ENCODE results near the gene SHC3.
A peak's percentile ranks its signal among the peaks of the same experiment; 100 is the strongest.

SHC3 gene, protein sequence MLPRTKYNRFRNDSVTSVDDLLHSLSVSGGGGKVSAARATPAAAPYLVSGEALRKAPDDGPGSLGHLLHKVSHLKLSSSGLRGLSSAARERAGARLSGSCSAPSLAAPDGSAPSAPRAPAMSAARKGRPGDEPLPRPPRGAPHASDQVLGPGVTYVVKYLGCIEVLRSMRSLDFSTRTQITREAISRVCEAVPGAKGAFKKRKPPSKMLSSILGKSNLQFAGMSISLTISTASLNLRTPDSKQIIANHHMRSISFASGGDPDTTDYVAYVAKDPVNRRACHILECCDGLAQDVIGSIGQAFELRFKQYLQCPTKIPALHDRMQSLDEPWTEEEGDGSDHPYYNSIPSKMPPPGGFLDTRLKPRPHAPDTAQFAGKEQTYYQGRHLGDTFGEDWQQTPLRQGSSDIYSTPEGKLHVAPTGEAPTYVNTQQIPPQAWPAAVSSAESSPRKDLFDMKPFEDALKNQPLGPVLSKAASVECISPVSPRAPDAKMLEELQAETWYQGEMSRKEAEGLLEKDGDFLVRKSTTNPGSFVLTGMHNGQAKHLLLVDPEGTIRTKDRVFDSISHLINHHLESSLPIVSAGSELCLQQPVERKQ

DNA sequence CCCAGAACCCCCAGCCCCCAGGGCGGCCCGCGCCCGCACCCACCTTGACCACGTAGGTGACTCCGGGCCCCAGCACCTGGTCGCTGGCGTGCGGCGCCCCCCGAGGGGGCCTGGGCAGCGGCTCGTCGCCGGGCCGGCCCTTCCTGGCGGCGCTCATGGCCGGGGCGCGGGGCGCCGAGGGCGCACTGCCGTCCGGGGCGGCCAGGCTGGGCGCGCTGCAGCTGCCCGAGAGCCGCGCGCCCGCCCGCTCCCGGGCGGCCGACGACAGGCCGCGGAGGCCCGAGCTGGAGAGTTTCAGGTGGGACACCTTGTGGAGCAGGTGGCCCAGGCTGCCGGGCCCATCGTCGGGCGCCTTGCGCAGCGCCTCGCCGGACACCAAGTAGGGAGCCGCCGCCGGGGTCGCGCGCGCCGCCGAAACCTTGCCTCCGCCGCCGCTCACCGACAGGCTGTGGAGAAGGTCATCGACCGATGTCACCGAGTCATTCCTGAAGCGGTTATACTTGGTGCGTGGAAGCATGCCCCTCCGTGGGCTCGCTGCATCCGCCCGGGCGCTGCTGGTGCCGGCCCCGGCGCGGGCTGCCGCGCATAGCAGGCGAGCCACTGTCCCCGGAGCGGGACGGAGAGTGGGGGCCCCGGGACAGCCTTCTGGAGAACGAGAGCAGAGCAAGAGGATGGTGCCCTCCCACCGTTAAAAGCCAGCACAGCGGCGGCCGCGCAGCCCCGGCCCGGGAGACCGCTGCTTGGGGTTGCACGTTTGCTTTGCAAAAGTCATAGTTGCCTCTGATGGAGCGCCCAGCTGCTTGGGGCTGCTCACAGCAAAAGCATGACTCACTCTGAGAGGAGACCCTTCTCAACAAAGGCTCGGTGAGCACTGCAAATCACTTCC lies at the start of gene SHC3:
Gene SHC3 (minus strand): TSS at position 875 of the 886 bp plus-strand sequence. CDS start 358 bp downstream, at position 517.
- peak within 1 kb of the TSS; percentile 34 for H3K27ac ChIP-seq (ENCODE audit: low read depth, low read length)
- H3K9ac ChIP-seq (ENCODE audit: low read depth in 1 of 2, low read length in 2 of 2): peak within 1 kb of the TSS; percentile 49 to 57
- H3K4me1 ChIP-seq (ENCODE audit: control insufficient read depth in 1 of 2, insufficient read depth in 2 of 2, low read length in 2 of 2): peaks cover 27% of the 10 kb centered on the region in 2 donors
- H3K36me3 ChIP-seq (ENCODE audit: control insufficient read depth in 1 of 2, insufficient read depth in 2 of 2, low read length in 2 of 2): no peaks in the 10 kb centered on the region
- H3K9me3 ChIP-seq (ENCODE audit: control insufficient read depth in 1 of 2, low read length in 2 of 2): no peaks in the 10 kb centered on the region
- H3K27me3 ChIP-seq (ENCODE audit: control insufficient read depth in 1 of 2, insufficient read depth in 2 of 2, low read length in 2 of 2): peaks cover 28 to 29% of the 10 kb centered on the region in 2 donors
- H3K4me3 ChIP-seq (ENCODE audit: low read depth in 1 of 2, low read length in 2 of 2): peak within 1 kb of the TSS; percentile 68 to 71

DNA sequence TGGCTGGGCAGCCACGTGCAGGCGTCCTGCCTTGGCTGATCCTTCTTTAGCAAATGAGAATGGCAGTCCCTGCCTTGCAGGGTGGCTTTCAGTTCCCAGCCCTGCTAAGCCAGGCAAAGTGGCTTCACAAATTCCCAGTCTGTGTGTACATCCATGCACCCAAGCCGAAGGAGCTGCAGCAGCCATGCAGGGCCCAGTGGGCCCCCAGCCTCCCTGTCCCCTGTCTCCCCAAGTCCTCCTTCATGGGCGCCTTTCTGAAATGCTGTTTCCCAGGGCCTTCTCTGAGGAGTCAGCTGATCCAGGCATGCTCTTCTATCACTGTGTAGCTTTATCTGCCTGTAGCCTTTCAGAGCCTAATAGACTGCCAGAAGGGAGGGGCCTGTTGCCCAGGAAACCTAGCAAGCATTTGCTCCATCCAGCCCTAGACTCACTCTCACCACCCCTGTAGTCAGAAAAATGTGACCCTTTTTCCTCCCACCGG lies 47.4 kb upstream of the SHC3 start:
- Histone ChIP-seq H3K36me3 (ENCODE audit: control insufficient read depth in 1 of 2, insufficient read depth in 2 of 2, low read length in 2 of 2) (no peaks in the 10 kb centered on the region), H3K27ac (ENCODE audit: low read depth, low read length) (no peak overlapping the region), H3K9ac (ENCODE audit: low read depth in 1 of 2, low read length in 2 of 2) (no peak overlapping the region), H3K27me3 (ENCODE audit: control insufficient read depth in 1 of 2, insufficient read depth in 2 of 2, low read length in 2 of 2) (no peaks in the 10 kb centered on the region), H3K4me1 (ENCODE audit: control insufficient read depth in 1 of 2, insufficient read depth in 2 of 2, low read length in 2 of 2) (no peaks in the 10 kb centered on the region), H3K4me3 (ENCODE audit: low read depth in 1 of 2, low read length in 2 of 2) (no peak overlapping the region), H3K9me3 (ENCODE audit: control insufficient read depth in 1 of 2, low read length in 2 of 2) (no peaks in the 10 kb centered on the region)

DNA sequence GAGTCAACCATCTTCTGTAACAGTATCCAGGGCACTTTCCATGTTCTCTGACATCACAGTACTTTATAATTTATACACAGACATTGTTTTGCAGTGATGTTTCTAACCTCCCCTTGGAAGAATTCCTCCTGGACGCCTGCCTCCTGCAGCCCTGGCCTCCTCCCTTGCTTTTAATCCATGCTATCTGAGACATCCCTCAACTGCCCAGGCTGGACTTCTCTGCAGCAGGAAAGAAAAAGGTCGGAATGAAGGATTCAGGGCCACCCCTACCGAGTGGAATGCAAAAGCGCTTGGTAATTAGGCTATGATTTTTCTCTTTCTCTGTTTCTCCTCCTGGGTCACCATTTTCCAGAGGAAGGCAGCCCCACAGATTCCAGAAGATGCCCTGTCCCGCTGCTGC lies 47.0 kb upstream of the SHC3 start:
- Histone ChIP-seq H3K27me3 (ENCODE audit: control insufficient read depth in 1 of 2, insufficient read depth in 2 of 2, low read length in 2 of 2) (no peaks in the 10 kb centered on the region), H3K4me1 (ENCODE audit: control insufficient read depth in 1 of 2, insufficient read depth in 2 of 2, low read length in 2 of 2) (no peaks in the 10 kb centered on the region), H3K9ac (ENCODE audit: low read depth in 1 of 2, low read length in 2 of 2) (no peak overlapping the region), H3K4me3 (ENCODE audit: low read depth in 1 of 2, low read length in 2 of 2) (no peak overlapping the region), H3K27ac (ENCODE audit: low read depth, low read length) (no peak overlapping the region), H3K9me3 (ENCODE audit: control insufficient read depth in 1 of 2, low read length in 2 of 2) (no peaks in the 10 kb centered on the region), H3K36me3 (ENCODE audit: control insufficient read depth in 1 of 2, insufficient read depth in 2 of 2, low read length in 2 of 2) (no peaks in the 10 kb centered on the region)

DNA sequence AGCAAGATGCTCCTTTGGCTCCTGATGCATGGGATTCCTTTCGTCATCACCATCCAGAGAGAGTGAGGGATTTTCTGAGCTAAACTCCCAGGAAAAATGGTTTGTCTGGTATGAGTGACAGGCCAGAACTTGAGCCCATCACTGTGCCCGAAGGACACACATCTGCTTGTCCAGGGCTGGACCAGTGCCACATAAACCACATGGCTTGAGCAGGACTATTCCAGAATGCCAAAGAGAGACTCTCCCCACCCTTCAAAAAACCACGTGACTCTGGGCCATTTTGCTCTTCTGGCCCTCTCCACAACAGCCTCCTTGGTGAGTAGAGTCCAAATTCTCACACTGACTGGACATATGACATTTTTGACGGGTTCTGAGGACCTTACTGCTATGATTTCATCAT lies 46.4 kb upstream of the SHC3 start:
- H3K4me1 ChIP-seq (ENCODE audit: control insufficient read depth in 1 of 2, insufficient read depth in 2 of 2, low read length in 2 of 2): no peaks in the 10 kb centered on the region
- H3K36me3 ChIP-seq (ENCODE audit: control insufficient read depth in 1 of 2, insufficient read depth in 2 of 2, low read length in 2 of 2): no peaks in the 10 kb centered on the region
- H3K27me3 ChIP-seq (ENCODE audit: control insufficient read depth in 1 of 2, insufficient read depth in 2 of 2, low read length in 2 of 2): no peaks in the 10 kb centered on the region
- H3K9ac ChIP-seq (ENCODE audit: low read depth in 1 of 2, low read length in 2 of 2): no peak overlapping the region
- no peak overlapping the region for H3K4me3 ChIP-seq (ENCODE audit: low read depth in 1 of 2, low read length in 2 of 2)
- no peaks in the 10 kb centered on the region for H3K9me3 ChIP-seq (ENCODE audit: control insufficient read depth in 1 of 2, low read length in 2 of 2)
- no peak overlapping the region for H3K27ac ChIP-seq (ENCODE audit: low read depth, low read length)

DNA sequence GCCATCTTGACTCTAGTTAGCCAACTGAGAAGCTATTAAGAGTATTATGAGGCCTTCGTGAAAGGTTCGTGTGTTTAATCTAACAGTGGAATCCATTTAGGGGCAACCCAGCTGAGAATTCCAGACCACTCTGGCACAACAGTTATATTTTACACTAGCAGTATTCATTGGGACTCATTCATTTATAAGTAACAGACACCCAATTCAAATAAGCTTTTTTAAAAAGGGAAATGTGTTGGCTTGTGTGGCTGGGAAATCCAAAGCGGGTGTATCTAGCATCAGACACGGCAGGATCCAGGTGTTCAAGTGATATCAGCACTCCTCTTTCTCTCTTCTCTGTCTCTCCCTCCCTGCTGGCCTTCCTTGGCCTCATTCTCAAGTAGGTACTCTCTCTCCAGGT lies 46.0 kb upstream of the SHC3 start:
- no peaks in the 10 kb centered on the region for H3K36me3 ChIP-seq (ENCODE audit: control insufficient read depth in 1 of 2, insufficient read depth in 2 of 2, low read length in 2 of 2)
- H3K4me3 ChIP-seq (ENCODE audit: low read depth in 1 of 2, low read length in 2 of 2): no peak overlapping the region
- no peak overlapping the region for H3K27ac ChIP-seq (ENCODE audit: low read depth, low read length)
- H3K9ac ChIP-seq (ENCODE audit: low read depth in 1 of 2, low read length in 2 of 2): no peak overlapping the region
- H3K9me3 ChIP-seq (ENCODE audit: control insufficient read depth in 1 of 2, low read length in 2 of 2): no peaks in the 10 kb centered on the region
- no peaks in the 10 kb centered on the region for H3K4me1 ChIP-seq (ENCODE audit: control insufficient read depth in 1 of 2, insufficient read depth in 2 of 2, low read length in 2 of 2)
- H3K27me3 ChIP-seq (ENCODE audit: control insufficient read depth in 1 of 2, insufficient read depth in 2 of 2, low read length in 2 of 2): no peaks in the 10 kb centered on the region

DNA sequence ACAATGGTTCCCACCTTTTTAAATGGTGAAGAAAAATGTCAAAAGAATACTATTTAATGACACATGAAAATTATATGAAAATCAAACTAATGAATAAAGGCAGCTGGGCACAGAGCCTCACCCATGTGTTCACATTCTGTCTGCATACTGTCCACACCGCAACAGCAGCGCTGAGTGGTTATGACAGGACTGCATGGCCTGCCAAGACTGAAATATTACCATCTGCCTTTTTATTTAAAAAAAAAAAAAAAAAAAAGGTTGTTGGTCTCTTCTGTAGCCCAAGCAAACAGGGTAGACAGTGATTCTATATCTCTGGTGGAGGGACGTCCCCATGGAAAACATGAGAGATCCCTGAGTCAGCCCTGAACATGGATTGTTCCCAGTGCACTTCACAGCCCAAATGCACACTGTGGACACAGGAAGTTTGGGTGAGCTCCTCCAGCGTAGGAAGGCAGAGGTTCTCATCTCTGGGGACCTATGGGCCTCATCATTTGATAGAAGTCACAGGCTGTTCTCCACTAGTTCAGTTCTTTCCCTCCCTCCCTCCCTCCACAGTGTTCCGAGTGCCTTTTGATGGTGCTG lies 44.9 kb upstream of the SHC3 start:
- Histone ChIP-seq H3K27me3 (ENCODE audit: control insufficient read depth in 1 of 2, insufficient read depth in 2 of 2, low read length in 2 of 2) (no peaks in the 10 kb centered on the region), H3K9ac (ENCODE audit: low read depth in 1 of 2, low read length in 2 of 2) (no peak overlapping the region), H3K9me3 (ENCODE audit: control insufficient read depth in 1 of 2, low read length in 2 of 2) (no peaks in the 10 kb centered on the region), H3K4me3 (ENCODE audit: low read depth in 1 of 2, low read length in 2 of 2) (no peak overlapping the region), H3K4me1 (ENCODE audit: control insufficient read depth in 1 of 2, insufficient read depth in 2 of 2, low read length in 2 of 2) (no peaks in the 10 kb centered on the region), H3K27ac (ENCODE audit: low read depth, low read length) (no peak overlapping the region), H3K36me3 (ENCODE audit: control insufficient read depth in 1 of 2, insufficient read depth in 2 of 2, low read length in 2 of 2) (no peaks in the 10 kb centered on the region)

DNA sequence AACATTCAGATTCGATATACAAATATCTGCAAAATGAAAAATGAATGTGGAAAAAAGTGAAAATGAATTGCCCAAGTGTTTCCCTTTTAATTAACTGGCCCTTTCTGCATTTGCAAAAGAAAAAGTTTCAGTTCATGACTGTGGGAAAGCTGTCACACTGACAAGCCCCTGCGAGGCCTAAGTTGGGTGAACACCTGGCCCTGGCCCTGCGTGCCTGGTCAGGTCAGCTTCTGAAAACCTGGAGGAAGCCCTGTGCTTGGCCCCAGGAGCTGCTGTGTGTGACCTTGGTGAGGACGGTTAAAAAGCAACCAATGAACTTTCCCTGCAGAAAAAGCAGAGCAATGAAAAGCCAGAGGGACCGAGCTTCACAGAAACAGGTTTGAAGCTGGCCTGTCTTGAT lies 41.0 kb upstream of the SHC3 start:
- H3K9ac ChIP-seq (ENCODE audit: low read depth in 1 of 2, low read length in 2 of 2): no peak overlapping the region
- no peak overlapping the region for H3K4me3 ChIP-seq (ENCODE audit: low read depth in 1 of 2, low read length in 2 of 2)
- H3K27ac ChIP-seq (ENCODE audit: low read depth, low read length): no peak overlapping the region
- H3K9me3 ChIP-seq (ENCODE audit: control insufficient read depth in 1 of 2, low read length in 2 of 2): no peaks in the 10 kb centered on the region
- H3K36me3 ChIP-seq (ENCODE audit: control insufficient read depth in 1 of 2, insufficient read depth in 2 of 2, low read length in 2 of 2): no peaks in the 10 kb centered on the region
- no peaks in the 10 kb centered on the region for H3K4me1 ChIP-seq (ENCODE audit: control insufficient read depth in 1 of 2, insufficient read depth in 2 of 2, low read length in 2 of 2)
- no peaks in the 10 kb centered on the region for H3K27me3 ChIP-seq (ENCODE audit: control insufficient read depth in 1 of 2, insufficient read depth in 2 of 2, low read length in 2 of 2)

DNA sequence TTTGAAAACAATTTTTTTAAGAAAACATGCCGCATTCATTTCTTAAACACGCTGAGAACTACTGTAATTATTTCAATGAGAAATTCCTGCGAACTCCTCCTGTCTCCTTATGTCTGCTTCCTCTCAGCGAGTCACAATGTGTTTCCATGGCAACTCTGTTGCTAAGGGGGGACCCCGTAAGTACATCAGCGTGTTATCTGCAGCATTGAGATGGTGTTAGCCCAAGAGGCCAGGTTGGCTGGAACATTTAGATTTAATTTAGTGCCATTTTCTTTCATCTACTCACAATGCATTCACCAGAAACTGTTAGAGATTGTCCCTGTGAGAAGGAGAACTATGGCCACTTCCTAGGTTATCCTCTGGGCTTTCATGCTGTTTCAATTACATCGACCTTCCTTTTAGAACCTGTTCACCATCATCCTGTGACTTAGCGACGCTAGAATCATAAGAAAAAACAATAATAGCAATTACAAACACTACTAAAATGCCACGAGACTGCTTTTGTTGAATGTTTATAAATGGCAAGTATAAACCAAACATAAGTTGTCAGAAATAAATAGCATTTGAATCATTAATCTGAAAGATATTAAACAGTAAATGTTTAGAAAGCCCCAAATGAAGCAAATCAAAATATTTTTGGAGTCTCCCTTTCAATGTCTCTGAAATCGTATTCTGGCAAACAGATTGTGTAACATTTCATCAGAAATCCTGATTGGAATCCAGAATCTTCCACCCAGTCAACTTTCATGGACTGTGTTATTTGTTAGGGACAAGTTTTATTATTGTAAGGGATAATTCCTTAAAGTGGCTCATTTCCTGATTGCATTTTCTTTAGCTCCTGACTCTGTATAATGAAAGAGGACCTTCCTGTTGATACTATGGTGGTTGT lies 39.7 kb upstream of the SHC3 start:
- H3K27ac ChIP-seq (ENCODE audit: low read depth, low read length): no peak overlapping the region
- no peak overlapping the region for H3K9ac ChIP-seq (ENCODE audit: low read depth in 1 of 2, low read length in 2 of 2)
- no peaks in the 10 kb centered on the region for H3K4me1 ChIP-seq (ENCODE audit: control insufficient read depth in 1 of 2, insufficient read depth in 2 of 2, low read length in 2 of 2)
- H3K36me3 ChIP-seq (ENCODE audit: control insufficient read depth in 1 of 2, insufficient read depth in 2 of 2, low read length in 2 of 2): no peaks in the 10 kb centered on the region
- H3K9me3 ChIP-seq (ENCODE audit: control insufficient read depth in 1 of 2, low read length in 2 of 2): no peaks in the 10 kb centered on the region
- no peaks in the 10 kb centered on the region for H3K27me3 ChIP-seq (ENCODE audit: control insufficient read depth in 1 of 2, insufficient read depth in 2 of 2, low read length in 2 of 2)
- H3K4me3 ChIP-seq (ENCODE audit: low read depth in 1 of 2, low read length in 2 of 2): no peak overlapping the region

DNA sequence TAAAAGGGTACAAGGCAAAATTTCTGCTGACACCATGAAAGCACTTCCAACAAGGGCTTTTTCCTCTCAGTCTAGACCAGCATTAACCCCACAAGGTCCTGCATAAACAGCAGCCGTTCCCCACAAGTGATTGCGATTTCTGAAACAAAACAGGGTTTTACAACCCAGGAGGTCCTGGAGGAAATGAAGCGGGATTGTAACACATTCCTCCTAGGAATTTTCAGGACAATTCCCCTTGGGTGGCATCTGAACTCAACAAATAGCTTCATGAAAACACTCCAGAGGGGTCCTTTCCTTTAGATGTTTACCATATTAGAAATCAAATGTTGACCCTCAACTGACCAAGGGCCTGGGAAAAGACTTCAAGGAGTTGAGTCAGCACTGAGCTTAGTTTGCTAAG lies 36.7 kb upstream of the SHC3 start:
- no peaks in the 10 kb centered on the region for H3K9me3 ChIP-seq (ENCODE audit: control insufficient read depth in 1 of 2, low read length in 2 of 2)
- no peak overlapping the region for H3K27ac ChIP-seq (ENCODE audit: low read depth, low read length)
- no peaks in the 10 kb centered on the region for H3K36me3 ChIP-seq (ENCODE audit: control insufficient read depth in 1 of 2, insufficient read depth in 2 of 2, low read length in 2 of 2)
- H3K4me3 ChIP-seq (ENCODE audit: low read depth in 1 of 2, low read length in 2 of 2): no peak overlapping the region
- no peaks in the 10 kb centered on the region for H3K4me1 ChIP-seq (ENCODE audit: control insufficient read depth in 1 of 2, insufficient read depth in 2 of 2, low read length in 2 of 2)
- no peaks in the 10 kb centered on the region for H3K27me3 ChIP-seq (ENCODE audit: control insufficient read depth in 1 of 2, insufficient read depth in 2 of 2, low read length in 2 of 2)
- H3K9ac ChIP-seq (ENCODE audit: low read depth in 1 of 2, low read length in 2 of 2): no peak overlapping the region

Measured in duodenal mucosa (tissue), 2 donors.